Bronchial epithelial cell (primary cell): ENCODE data around the gene DIPK1C. TPM values are rescaled to one million over a fixed set of nuclear protein-coding genes. Genes with fewer than 3 reads are reported as not detected.

Source experiments
- DNase-seq: peaks from one replicate; pipeline ENCODE4 v3.0.0-alpha.2; 2010; ENCODE audit warnings: low read depth
- FAIRE-seq: peaks from 2 replicates; lab custom pipeline; 2011; peaks lifted over from hg19 to GRCh38; lab: Jason Lieb, UNC
- H3K27me3 ChIP-seq: 2 replicates; pipeline ENCODE4 v1.5.1; 2011; ENCODE audit warnings: low read length; ENCODE audit not compliant: control insufficient read depth, insufficient read depth
- H3K36me3 ChIP-seq: 2 replicates; pipeline ENCODE4 v1.5.1; 2011; ENCODE audit warnings: low read length; ENCODE audit not compliant: control insufficient read depth, insufficient read depth
- H3K4me3 ChIP-seq: 2 replicates; pipeline ENCODE4 v1.5.1; 2011; ENCODE audit warnings: mild to moderate bottlenecking, low read depth, low read length, control low read depth
- CTCF ChIP-seq: IDR thresholded peaks from 2 replicates; pipeline ENCODE4 v1.5.1; 2011; ENCODE audit warnings: mild to moderate bottlenecking, moderate library complexity, low read length, control low read depth, inconsistent platforms; ENCODE audit not compliant: insufficient read depth, severe bottlenecking
- total RNA-seq: library from RNA; depleted of rRNA; stranded (reverse); fragments of >200 nt; gene quantifications from 2 replicates; pipeline ENCODE4 v1.2.1, GENCODE V29; 2014

Gene DIPK1C
- total RNA-seq, 1 donor from 2014 or later = not detected

DNA sequence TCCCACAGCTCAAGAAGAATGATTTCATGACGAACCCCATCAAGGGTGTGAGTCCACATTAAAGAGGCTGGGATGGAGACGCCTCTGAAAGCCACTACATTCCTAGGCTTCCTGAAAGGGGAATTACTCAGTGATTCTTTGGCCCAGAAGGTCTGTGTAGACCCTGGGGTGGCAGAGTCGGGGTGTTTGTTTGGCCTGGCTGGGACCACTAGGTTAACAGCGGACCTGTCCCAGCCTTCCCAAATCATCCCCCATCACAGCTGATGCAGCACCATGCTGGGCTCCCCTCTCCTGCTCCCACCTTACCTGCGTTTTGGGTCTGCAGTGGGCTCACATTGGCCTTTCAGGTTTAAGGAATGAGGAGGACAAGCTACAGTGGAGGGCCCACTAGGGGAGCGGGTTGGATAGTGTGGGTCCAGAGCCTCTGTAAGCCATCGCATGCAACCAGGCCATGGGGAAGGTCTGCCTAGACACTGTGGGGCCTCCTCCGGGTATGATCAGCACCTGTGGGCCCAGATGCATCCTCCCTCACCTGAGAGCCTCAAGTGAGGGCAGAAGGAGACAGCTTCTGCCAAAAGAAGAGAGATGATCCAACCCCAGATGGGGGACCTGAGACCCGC lies 16.2 kb downstream of the DIPK1C start:
- no peaks in the 10 kb centered on the region for H3K36me3 ChIP-seq
- DNase-seq (no peak), FAIRE-seq (no peak)
- H3K4me3 ChIP-seq = no peak overlapping the region
- TF ChIP-seq CTCF = no peak
- no peaks in the 10 kb centered on the region for H3K27me3 ChIP-seq

- no peak for TF ChIP-seq CTCF
- Histone ChIP-seq H3K36me3 (no peaks in the 10 kb centered on the region), H3K27me3 (no peaks in the 10 kb centered on the region), H3K4me3 (no peak overlapping the region)
- FAIRE-seq = no peak
- no peak for DNase-seq
These were observed 19.0 kb downstream of the DIPK1C start for GRCh38 chr18:74438091-74438490.

GRCh38 chr18:74436158-74436769 lies 20.8 kb downstream of the DIPK1C start:
- H3K27me3 ChIP-seq = no peaks in the 10 kb centered on the region
- no peak for FAIRE-seq
- DNase-seq = no peak

GRCh38 chr18:74435740-74436139 lies 21.4 kb downstream of the DIPK1C start:
- no peak for FAIRE-seq
- no peak for TF ChIP-seq CTCF
- H3K4me3 ChIP-seq = no peak overlapping the region
- DNase-seq = no peak
- no peaks in the 10 kb centered on the region for H3K27me3 ChIP-seq
- no peaks in the 10 kb centered on the region for H3K36me3 ChIP-seq

More at GRCh38 chr18:74436158-74436769, 20.8 kb downstream of the DIPK1C start:
- Histone ChIP-seq H3K4me3 (no peak overlapping the region), H3K36me3 (no peaks in the 10 kb centered on the region)
- TF ChIP-seq CTCF = no peak

DNA sequence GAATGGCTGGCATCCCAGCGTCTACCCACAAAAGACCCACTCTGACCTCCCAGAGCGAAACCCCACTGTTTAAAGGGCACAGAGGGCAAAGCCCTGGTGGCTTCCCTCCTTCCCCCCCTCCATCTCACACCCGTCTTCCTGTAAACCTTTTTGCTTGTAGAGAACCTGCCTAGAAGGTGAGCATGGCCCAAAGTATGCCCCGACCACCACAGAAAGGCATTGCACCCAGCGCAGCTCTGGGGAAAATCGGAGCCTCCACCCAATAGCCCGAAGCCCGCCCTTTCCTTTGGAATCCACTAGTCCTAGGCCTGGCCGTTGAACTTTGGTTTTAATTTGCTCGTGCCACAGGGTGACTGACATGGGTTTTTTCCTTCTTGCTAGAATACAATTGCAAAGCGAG lies 22.6 kb downstream of the DIPK1C start:
- no peak for DNase-seq

More for the DNA sequence above, 22.6 kb downstream of the DIPK1C start:
- Histone ChIP-seq H3K4me3 (no peak overlapping the region), H3K36me3 (no peaks in the 10 kb centered on the region), H3K27me3 (no peaks in the 10 kb centered on the region)
- TF ChIP-seq CTCF = no peak
- FAIRE-seq = no peak
